Peyer's patch (tissue), 4 donors: ENCODE measurements around the gene IRF2.

Experiments
- POLR2A ChIP-seq, 2 donors: fragments of 450-650 bp; IDR thresholded peaks; one replicate each; pipeline ENCODE4 v1.5.1; 2017; ENCODE audit warnings: antibody characterized with exemption in 2 of 2, mild to moderate bottlenecking in 2 of 2, moderate library complexity in 2 of 2
- TF ChIP-seq, protein P1 (sequence below), 6 experiments: fragments of 450-650 bp in 4 of 6; fragments of 200-600 bp in 2 of 6; sonication (generic) in 1 of 6; IDR thresholded peaks; one replicate each; pipeline ENCODE4 v1.5.1; 2017 to 2019; ENCODE audit warnings: antibody characterized with exemption in 6 of 6, mild to moderate bottlenecking in 3 of 6, moderate library complexity in 1 of 6

DNA sequence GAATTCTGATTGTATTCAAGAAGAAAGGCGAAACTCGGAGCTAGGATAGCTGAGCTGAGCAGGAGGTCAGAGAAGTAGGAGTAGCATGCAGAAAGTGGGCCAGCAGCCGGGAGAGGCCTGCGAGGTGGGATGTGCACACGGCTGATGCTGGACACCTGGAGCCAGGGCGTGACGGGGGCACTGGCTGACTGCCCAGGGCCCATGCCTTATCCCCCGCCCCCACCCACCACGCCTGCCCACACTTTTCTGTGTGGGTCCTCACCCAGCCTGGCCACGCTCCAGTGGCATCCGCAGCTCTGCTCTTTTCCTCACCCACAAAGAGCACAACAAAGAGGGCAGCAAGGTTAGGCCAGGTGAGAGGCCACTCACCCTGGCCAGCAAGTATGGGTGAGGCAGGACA, 30.0 kb upstream of the IRF2 start:
- TF ChIP-seq, protein P1, sequence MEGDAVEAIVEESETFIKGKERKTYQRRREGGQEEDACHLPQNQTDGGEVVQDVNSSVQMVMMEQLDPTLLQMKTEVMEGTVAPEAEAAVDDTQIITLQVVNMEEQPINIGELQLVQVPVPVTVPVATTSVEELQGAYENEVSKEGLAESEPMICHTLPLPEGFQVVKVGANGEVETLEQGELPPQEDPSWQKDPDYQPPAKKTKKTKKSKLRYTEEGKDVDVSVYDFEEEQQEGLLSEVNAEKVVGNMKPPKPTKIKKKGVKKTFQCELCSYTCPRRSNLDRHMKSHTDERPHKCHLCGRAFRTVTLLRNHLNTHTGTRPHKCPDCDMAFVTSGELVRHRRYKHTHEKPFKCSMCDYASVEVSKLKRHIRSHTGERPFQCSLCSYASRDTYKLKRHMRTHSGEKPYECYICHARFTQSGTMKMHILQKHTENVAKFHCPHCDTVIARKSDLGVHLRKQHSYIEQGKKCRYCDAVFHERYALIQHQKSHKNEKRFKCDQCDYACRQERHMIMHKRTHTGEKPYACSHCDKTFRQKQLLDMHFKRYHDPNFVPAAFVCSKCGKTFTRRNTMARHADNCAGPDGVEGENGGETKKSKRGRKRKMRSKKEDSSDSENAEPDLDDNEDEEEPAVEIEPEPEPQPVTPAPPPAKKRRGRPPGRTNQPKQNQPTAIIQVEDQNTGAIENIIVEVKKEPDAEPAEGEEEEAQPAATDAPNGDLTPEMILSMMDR (IDR thresholded peaks at IDR 0.05): no peak
- no peak for TF ChIP-seq POLR2A (IDR thresholded peaks at IDR 0.05)
